T-helper 2 cell (primary cell): ENCODE data around the gene BCL2A1.
"Not testable (repeated sequence)": the region's sequence is repeated elsewhere in the genome, so short reads cannot be mapped to it uniquely, and the experiment has no call there.

ENCODE experiments used
- DNase-seq, 5 experiments: peaks; one replicate each; pipeline versions ENCODE4 v3.0.0 to v3.0.0-alpha.2; 2012 to 2022

The BCL2A1 gene

GRCh38 chr15:79922512-79923078 lies 48.4 kb downstream of the BCL2A1 start:
- no peak for DNase-seq

GRCh38 chr15:79919749-79920511 lies 51.1 kb downstream of the BCL2A1 start:
- no peak for DNase-seq

- DNase-seq: no peak
These were observed 51.8 kb downstream of the BCL2A1 start for GRCh38 chr15:79919090-79919748.

- no peak for DNase-seq
These were observed 52.7 kb downstream of the BCL2A1 start for GRCh38 chr15:79918278-79918677.

GRCh38 chr15:79916502-79917132 lies 54.4 kb downstream of the BCL2A1 start:
- no peak for DNase-seq

GRCh38 chr15:79915776-79916501 lies 55.1 kb downstream of the BCL2A1 start:
- DNase-seq: not testable (repeated sequence)

GRCh38 chr15:79914728-79915127 lies 56.3 kb downstream of the BCL2A1 start:
- no peak for DNase-seq
